HUES64 (cell line): ENCODE results near the gene OSBPL6. TPM values are rescaled to one million over a fixed set of nuclear protein-coding genes. Genes with fewer than 3 reads are reported as not detected.
"Not testable (repeated sequence)": the region's sequence is repeated elsewhere in the genome, so short reads cannot be mapped to it uniquely, and the experiment has no call there.

Source experiments
- H3K27ac ChIP-seq: 2 replicates; pipeline ENCODE4 v1.7.0; 2013; ENCODE audit warnings: low read depth, low read length, inconsistent platforms
- H3K27me3 ChIP-seq: 2 replicates; pipeline ENCODE4 v1.6.1; 2013; ENCODE audit warnings: mild to moderate bottlenecking, low read length; ENCODE audit not compliant: insufficient read depth
- H3K36me3 ChIP-seq: 2 replicates; pipeline ENCODE4 v1.6.1; 2013; ENCODE audit warnings: mild to moderate bottlenecking, low read length; ENCODE audit not compliant: insufficient read depth
- H3K4me1 ChIP-seq: 2 replicates; pipeline ENCODE4 v1.6.1; 2013; ENCODE audit warnings: mild to moderate bottlenecking, low read length, moderate library complexity; ENCODE audit not compliant: insufficient read depth
- H3K4me3 ChIP-seq: 2 replicates; pipeline ENCODE4 v1.5.1; 2013; ENCODE audit warnings: mild to moderate bottlenecking, low read length, moderate library complexity
- H3K9ac ChIP-seq: 2 replicates; pipeline ENCODE4 v1.6.1; 2013; ENCODE audit warnings: mild to moderate bottlenecking, low read depth, low read length
- H3K9me3 ChIP-seq: 2 replicates; pipeline ENCODE4 v1.6.1; 2013; ENCODE audit warnings: low read depth, low read length; ENCODE audit not compliant: insufficient read depth
- WGBS: fragments of 150-250, 120-280 bp; methylation state at CpG from one replicate; pipeline ENCODE4 v1.1.7; 2013; ENCODE audit warnings: missing lambda C conversion rate; 5-methylcytosine and 5-hydroxymethylcytosine counted together
- polyA plus RNA-seq, 2 experiments: library from polyadenylated mRNA; stranded (reverse); fragments of 50-300 nt; gene quantifications; one replicate each; pipeline ENCODE4 v1.2.3, GENCODE V29; 2013

OSBPL6 gene
- polyA plus RNA-seq (2013, experiment 1 of 2): 6.6 TPM
- polyA plus RNA-seq (2013, experiment 2 of 2): 7.5 TPM

DNA sequence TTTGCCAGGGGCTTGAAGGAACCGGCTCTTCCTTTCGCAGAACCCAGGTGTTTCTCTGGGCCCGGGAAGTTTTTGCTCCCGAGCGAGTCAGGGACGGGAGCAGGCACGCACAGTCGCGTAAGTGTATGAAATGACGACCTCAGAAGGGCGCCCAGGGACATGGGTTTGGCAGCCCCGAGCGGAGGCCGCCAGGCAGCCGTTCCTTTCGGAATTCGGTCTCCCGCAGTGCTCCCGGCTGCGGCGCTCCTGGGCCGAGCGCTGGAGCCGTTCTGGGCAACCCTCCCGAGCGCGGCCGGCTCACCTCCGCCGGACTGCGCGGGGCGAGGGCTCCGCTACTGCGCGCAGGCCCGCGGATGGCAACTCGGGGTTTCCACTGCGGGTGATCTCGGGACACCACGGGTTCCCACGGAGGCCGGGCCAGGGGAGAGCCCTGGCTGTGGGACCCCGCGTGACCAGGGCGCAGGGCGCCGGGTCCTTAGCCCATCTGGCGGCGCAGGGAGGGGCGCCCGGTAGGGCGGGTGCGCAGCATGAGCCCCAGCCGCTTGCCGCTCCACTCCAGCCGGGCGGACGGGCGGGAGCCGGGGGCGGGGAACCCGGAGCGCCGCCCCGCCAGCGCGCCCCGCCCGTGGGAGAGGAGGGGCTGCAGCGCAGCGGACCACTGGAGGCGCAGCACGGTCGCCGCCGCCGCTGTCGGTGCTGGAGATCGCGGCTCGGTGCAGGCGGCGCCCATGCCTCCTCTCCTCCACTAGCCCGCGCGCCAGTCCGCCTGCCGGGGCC is at the start of gene OSBPL6:
Gene OSBPL6, plus strand, starts transcription at position 690 of the 777 bp plus-strand sequence. CDS start 111,673 bp downstream, outside the sequence.
- Histone ChIP-seq H3K9me3 (no peaks in the 10 kb centered on the region), H3K4me3 (peak within 1 kb of the TSS; percentile 64), H3K27me3 (peaks cover 50% of the 10 kb centered on the region), H3K36me3 (no peaks in the 10 kb centered on the region), H3K9ac (peak within 1 kb of the TSS; percentile 75), H3K27ac (peak within 1 kb of the TSS; percentile 75; the same call in 1 of the 2 replicates), H3K4me1 (peaks cover 14% of the 10 kb centered on the region; the same call in 1 of the 2 replicates)
- under 1% methylated on average over 90 of the region's 90 CpGs for WGBS

DNA sequence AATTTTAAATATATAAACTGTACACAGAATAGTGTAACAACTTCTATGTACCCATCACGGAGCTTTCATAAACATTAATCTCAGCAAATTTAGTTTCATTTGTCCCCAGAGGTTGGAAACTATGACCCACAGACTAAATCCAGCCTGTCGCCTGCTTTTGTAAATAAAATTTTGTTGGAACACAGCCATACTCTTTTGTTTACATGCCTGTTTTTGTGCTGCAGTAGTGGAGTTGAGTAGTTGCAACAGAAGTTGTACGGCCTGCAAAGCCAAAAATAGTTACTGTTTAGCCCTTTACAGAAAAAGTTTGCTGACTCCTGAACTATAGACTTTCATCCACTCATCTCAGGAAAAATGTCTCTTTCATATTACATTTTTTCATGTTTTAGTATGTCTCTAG is 42.3 kb upstream of the OSBPL6 start:
- H3K9me3 ChIP-seq: no peaks in the 10 kb centered on the region
- H3K9ac ChIP-seq: no peak overlapping the region
- 96% methylated on average over 3 of the region's 3 CpGs for WGBS
- no peaks in the 10 kb centered on the region for H3K36me3 ChIP-seq
- H3K4me3 ChIP-seq: no peak overlapping the region
- H3K4me1 ChIP-seq: no peaks in the 10 kb centered on the region
- H3K27ac ChIP-seq: no peak overlapping the region
- no peaks in the 10 kb centered on the region for H3K27me3 ChIP-seq

DNA sequence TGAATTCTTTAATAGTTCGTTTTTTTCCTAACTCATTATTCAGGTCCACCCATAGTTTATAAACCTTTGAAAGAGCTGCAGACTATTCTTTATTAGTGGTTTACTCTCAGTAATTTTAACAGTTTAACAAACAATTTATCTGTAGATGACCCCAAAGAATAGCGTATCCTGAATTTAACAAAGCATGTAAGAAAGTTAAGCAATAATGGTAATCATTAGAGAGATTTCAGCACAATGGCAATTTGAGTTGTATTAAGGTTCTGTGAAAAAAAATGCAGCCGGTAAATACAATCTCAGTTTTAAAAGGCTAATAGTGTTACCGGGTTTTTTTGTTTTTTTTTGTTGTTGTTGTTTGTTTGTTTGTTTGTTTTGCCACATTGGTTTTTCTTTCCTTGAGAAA is 41.8 kb upstream of the OSBPL6 start:
- no peaks in the 10 kb centered on the region for H3K36me3 ChIP-seq
- H3K9ac ChIP-seq: no peak overlapping the region
- no peak overlapping the region for H3K4me3 ChIP-seq
- no peaks in the 10 kb centered on the region for H3K4me1 ChIP-seq
- WGBS: 96% methylated on average over 4 of the region's 4 CpGs
- no peak overlapping the region for H3K27ac ChIP-seq
- H3K27me3 ChIP-seq: no peaks in the 10 kb centered on the region
- no peaks in the 10 kb centered on the region for H3K9me3 ChIP-seq

DNA sequence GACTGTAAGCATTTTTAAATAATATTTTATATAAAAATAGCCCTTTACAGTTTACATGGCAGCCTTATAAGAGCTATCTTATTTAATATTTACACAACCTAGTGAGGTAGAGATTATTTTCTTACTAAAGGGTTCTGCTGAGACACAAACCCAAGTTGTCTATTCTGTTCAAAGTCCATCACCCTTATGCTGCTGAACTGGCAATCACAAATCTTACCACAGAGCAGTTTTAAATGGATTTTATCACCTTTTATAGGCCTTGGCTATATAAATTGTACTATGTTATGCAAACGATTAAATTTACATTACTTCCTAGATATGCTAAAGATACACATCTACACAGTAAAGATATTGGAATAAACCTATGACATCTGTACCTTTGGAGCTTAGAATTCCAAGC is 41.3 kb upstream of the OSBPL6 start:
- H3K27me3 ChIP-seq: no peaks in the 10 kb centered on the region
- H3K4me3 ChIP-seq: no peak overlapping the region
- H3K4me1 ChIP-seq: no peaks in the 10 kb centered on the region
- no peaks in the 10 kb centered on the region for H3K36me3 ChIP-seq
- no CpG with 5 or more reads among the region's 1 CpG for WGBS
- H3K9ac ChIP-seq: no peak overlapping the region
- H3K27ac ChIP-seq: no peak overlapping the region
- H3K9me3 ChIP-seq: no peaks in the 10 kb centered on the region

DNA sequence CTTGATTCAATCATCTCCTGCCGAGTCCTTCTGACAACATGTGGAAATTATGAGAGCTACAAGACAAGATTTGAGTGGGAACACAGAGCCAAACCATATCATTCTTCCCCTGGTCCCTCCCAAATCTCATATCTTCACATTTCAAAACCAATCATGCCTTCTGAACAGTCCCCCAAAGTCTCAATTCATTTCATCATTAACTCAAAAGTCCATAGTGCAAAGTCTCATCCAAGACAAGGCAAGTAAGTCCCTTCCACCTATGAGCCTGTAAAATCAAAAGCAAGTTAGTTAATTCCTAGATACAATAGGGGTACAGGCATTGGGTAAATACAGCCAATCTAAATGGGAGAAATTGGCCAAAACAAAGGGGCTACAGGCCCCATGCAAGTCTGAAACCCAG is 40.4 kb upstream of the OSBPL6 start:
- H3K9ac ChIP-seq, H3K9me3 ChIP-seq, H3K4me1 ChIP-seq, H3K4me3 ChIP-seq, H3K36me3 ChIP-seq, H3K27me3 ChIP-seq, H3K27ac ChIP-seq: not testable (repeated sequence)
- 100% methylated on average over 1 of the region's 1 CpG for WGBS

DNA sequence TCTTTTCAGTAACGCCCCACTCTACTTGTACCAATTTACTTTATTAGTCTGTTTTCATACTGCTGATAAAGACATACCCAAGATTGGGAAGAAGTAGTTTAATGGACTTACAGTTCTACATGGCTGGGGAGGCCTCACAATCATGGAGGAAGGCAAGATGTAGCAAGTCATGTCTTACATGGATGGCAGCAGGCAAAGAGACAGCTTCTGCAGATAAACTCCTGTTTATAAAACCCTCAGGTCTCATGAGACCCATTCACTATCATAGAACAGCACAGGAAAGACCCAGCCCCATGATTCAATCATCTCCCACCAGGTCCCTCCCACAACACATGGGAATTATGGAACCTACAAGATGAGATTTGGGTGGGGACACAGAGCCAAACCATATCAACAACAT is 38.8 kb upstream of the OSBPL6 start:
- H3K27me3 ChIP-seq: no peaks in the 10 kb centered on the region
- no peaks in the 10 kb centered on the region for H3K9me3 ChIP-seq
- no peak overlapping the region for H3K9ac ChIP-seq
- H3K4me1 ChIP-seq: no peaks in the 10 kb centered on the region
- H3K36me3 ChIP-seq: no peaks in the 10 kb centered on the region
- no peak overlapping the region for H3K27ac ChIP-seq
- H3K4me3 ChIP-seq: no peak overlapping the region
- 93% methylated on average over 1 of the region's 1 CpG for WGBS

DNA sequence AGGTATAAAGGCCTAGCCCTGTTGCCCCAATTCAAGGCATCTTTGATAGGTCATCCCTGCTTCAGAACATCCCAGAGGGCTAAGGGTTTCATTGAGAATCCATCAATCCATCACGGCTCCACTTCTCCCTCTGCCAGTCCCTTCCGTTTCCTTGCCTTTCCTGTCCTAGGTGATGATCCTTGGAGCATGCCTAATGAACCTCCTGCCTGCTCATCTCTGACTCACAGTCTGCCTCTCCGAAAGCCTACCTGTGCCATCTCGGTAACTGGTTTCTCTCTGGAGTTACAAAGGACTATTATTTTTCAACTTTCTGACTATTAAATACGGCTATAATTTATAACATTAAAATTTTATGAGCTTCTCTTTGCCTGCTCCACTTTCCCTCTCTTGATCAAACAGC is 36.7 kb upstream of the OSBPL6 start:
- 87% methylated on average over 4 of the region's 5 CpGs for WGBS
- Histone ChIP-seq H3K4me3 (no peak overlapping the region), H3K9me3 (no peaks in the 10 kb centered on the region), H3K36me3 (no peaks in the 10 kb centered on the region), H3K27ac (no peak overlapping the region), H3K27me3 (no peaks in the 10 kb centered on the region), H3K9ac (no peak overlapping the region), H3K4me1 (no peaks in the 10 kb centered on the region)

DNA sequence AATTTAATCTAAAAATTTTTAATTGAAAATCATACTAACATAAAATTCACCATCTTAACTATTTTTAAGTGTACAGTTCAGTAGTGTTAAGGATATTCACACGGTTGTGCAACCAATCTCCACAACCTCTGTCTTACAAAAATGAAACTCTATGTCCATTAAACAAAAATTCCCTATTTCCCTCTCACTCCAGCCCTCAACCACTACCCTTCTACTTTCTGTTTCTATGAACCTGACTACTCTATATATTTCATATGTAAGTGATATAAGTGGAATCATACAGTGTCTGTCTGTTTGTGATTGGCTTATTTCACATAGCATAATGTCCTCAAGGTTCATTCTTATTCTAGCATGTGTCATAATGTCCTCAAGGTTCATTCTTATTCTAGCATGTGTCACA is 34.3 kb upstream of the OSBPL6 start:
- H3K4me1 ChIP-seq: no peaks in the 10 kb centered on the region
- no peak overlapping the region for H3K9ac ChIP-seq
- H3K36me3 ChIP-seq: no peaks in the 10 kb centered on the region
- H3K27ac ChIP-seq: no peak overlapping the region
- WGBS: 100% methylated on average over 1 of the region's 1 CpG
- H3K4me3 ChIP-seq: no peak overlapping the region
- no peaks in the 10 kb centered on the region for H3K9me3 ChIP-seq
- H3K27me3 ChIP-seq: no peaks in the 10 kb centered on the region

DNA sequence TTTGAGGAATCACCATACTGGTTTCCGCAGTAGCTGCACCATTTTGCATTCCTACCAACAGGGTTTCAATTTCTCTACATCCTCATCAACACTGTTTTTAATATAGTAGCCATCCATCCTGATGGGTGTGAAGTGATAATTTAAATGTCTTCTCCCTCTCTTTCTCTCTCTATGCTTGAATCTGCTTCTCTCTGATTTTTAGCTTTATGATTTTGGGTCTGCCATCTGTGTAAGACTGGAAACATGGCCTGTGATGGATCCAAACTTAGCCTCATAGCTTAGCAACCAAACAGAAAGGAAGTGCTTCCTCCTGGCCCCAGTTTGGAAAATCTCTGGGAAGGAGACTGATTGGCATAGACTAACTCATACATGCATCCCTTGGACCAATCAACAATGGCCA is 33.7 kb upstream of the OSBPL6 start:
- 86% methylated on average over 1 of the region's 1 CpG for whole genome bisulfite sequencing

DNA sequence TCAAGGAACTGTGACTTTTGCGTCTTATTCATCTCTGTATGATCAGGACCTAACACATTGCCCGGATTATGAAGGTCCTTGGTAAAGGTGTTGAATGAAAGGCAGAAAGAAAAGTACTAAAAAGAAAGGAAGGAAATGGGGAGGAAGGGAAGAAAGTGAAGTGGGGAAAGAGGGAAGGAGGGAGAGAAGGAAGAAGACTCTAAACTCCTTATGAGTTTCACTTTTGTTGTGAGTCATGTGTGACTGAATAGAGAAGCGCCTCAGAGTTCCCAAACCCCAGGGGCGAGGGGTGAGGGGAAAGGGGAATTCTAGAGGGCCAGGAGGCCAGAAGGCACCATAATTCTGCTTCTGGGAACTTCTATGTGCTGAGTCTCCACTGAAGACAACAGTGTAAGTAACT is 30.9 kb upstream of the OSBPL6 start:
- H3K4me1 ChIP-seq: no peaks in the 10 kb centered on the region
- 78% methylated on average over 4 of the region's 4 CpGs for WGBS
- H3K36me3 ChIP-seq: no peaks in the 10 kb centered on the region
- H3K9me3 ChIP-seq: no peaks in the 10 kb centered on the region
- no peak overlapping the region for H3K9ac ChIP-seq
- no peaks in the 10 kb centered on the region for H3K27me3 ChIP-seq
- H3K27ac ChIP-seq: no peak overlapping the region
- H3K4me3 ChIP-seq: no peak overlapping the region

More for the DNA sequence above, 33.7 kb upstream of the OSBPL6 start:
- H3K36me3 ChIP-seq: no peaks in the 10 kb centered on the region
- no peak overlapping the region for H3K9ac ChIP-seq
- no peaks in the 10 kb centered on the region for H3K27me3 ChIP-seq
- H3K4me3 ChIP-seq: no peak overlapping the region
- H3K9me3 ChIP-seq: no peaks in the 10 kb centered on the region
- no peak overlapping the region for H3K27ac ChIP-seq
- H3K4me1 ChIP-seq: no peaks in the 10 kb centered on the region

DNA sequence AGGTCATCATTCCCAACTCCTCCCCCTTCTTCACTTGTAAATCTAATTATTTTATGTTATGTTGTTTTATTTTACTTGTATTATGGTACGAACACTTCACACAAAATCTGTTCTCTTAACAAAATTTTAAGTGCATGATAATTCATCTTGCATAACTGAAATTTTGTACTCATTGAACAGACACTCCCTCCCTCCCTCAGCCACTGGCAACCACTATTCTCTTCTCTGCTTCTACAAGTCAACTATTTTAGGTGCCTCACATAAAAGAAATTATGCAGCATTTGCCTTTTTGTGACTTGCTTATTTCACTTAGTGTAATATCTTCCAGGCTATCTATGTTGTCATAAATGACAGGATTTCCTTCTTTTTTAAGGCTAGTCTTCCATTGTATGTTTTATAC is 30.4 kb upstream of the OSBPL6 start:
- Histone ChIP-seq H3K27ac (no peak overlapping the region), H3K4me3 (no peak overlapping the region), H3K9me3 (no peaks in the 10 kb centered on the region), H3K9ac (no peak overlapping the region), H3K4me1 (no peaks in the 10 kb centered on the region), H3K27me3 (no peaks in the 10 kb centered on the region), H3K36me3 (no peaks in the 10 kb centered on the region)
- 89% methylated on average over 1 of the region's 1 CpG for WGBS

DNA sequence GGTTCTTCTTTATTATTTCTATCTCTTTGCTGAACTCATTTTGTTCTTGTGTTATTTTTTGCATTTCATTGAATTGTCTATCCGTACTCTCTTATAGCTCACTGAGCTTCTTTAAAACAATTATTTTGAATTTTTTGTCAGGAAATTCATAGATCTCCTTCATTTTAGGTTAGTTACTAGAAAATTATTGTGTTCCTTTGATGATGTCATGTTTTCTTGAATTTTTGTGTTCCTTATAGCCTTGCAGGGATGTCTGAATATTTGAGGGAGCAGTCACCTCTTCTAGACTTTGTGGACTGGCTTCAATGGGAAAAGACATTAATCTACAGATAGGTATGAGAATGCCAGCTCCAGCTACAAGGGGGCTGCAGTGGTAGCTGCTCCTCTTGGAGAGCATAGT is 20.7 kb upstream of the OSBPL6 start:
- Histone ChIP-seq H3K4me3 (no peak overlapping the region), H3K27ac (no peak overlapping the region), H3K27me3 (no peaks in the 10 kb centered on the region), H3K36me3 (no peaks in the 10 kb centered on the region), H3K9me3 (no peaks in the 10 kb centered on the region), H3K9ac (no peak overlapping the region), H3K4me1 (no peaks in the 10 kb centered on the region)
- WGBS: no CpG with 5 or more reads among the region's 1 CpG
